OCI-LY7 (cell line): ENCODE data around the gene ATG10.

ENCODE experiments used
- CTCF ChIP-seq: fragments of 200-600 bp; sonication (generic); conservative IDR thresholded peaks from 2 replicates; pipeline ENCODE4 v1.5.1; 2014; ENCODE audit warnings: mild to moderate bottlenecking, antibody characterized with exemption, low read length, moderate library complexity, mixed read lengths
- EZH2phosphoT487 ChIP-seq: fragments of 200-600 bp; sonication (generic); IDR thresholded peaks from 2 replicates; pipeline ENCODE4 v1.6.1; 2018; ENCODE audit warnings: low read depth, borderline replicate concordance, mild to moderate bottlenecking, mixed run types, antibody characterized with exemption, low read length, moderate library complexity, mixed read lengths

- TF ChIP-seq CTCF, result no peak
- TF ChIP-seq EZH2phosphoT487, result no peak
Measured at GRCh38 chr5:81936750-81937149, 35.1 kb upstream of the ATG10 start.
